Gastrocnemius medialis (tissue), 4 donors: ENCODE results near the gene RBKS. TPM values are rescaled to one million over a fixed set of nuclear protein-coding genes. Genes with fewer than 3 reads are reported as not detected.

Experiments
- ATAC-seq, 2 donors: fragments of 150-250 bp; one replicate each; pipeline ENCODE4 v1.9.1; 2016
- DNase-seq, 2 donors: peaks; one replicate each; pipeline ENCODE4 v3.0.0-alpha.2; 2019
- H3K27ac ChIP-seq, 4 donors: fragments of 200-600 bp; sonication (generic); 1 replicate in 1 of 4; 2 replicates in 3 of 4; pipeline ENCODE4 v1.5.1; 2016 to 2018; ENCODE audit warnings: mild to moderate bottlenecking in 2 of 4, moderate library complexity in 1 of 4
- H3K27me3 ChIP-seq, 3 donors: fragments of 200-600 bp; sonication (generic) in 2 of 3; 1 replicate in 1 of 3; 2 replicates in 2 of 3; pipeline versions ENCODE4 v1.5.1 to v1.6.0; 2016 to 2019; ENCODE audit warnings: mild to moderate bottlenecking in 1 of 3, moderate library complexity in 1 of 3
- H3K36me3 ChIP-seq, 2 donors: fragments of 200-600 bp; sonication (generic) in 1 of 2; one replicate each; pipeline ENCODE4 v1.5.1; 2017 to 2018
- H3K4me1 ChIP-seq, 2 donors: fragments of 200-600 bp; sonication (generic) in 1 of 2; one replicate each; pipeline ENCODE4 v1.5.1; 2016 to 2017; ENCODE audit warnings: mild to moderate bottlenecking in 2 of 2
- H3K4me3 ChIP-seq, 4 donors: fragments of 200-600 bp; sonication (generic) in 3 of 4; 1 replicate in 1 of 4; 2 replicates in 3 of 4; pipeline ENCODE4 v1.5.1; 2016 to 2019; ENCODE audit warnings: mild to moderate bottlenecking in 2 of 4
- H3K9me3 ChIP-seq, 3 donors: fragments of 200-600 bp; sonication (generic) in 2 of 3; 1 replicate in 1 of 3; 2 replicates in 2 of 3; pipeline ENCODE4 v1.5.1; 2016 to 2019
- POLR2A ChIP-seq, 2 donors: fragments of 450-650 bp; IDR thresholded peaks; one replicate each; pipeline ENCODE4 v1.6.1; 2017; ENCODE audit warnings: antibody characterized with exemption in 2 of 2, mild to moderate bottlenecking in 2 of 2, moderate library complexity in 2 of 2
- in situ Hi-C, 4 donors: fragments of 200-750 bp; cut with MboI; loops; one replicate each; pipeline versions ENCODE4 v1.15.0 to v1.8.0; 2017; ENCODE audit warnings: low sequenced_read_pairs in 4 of 4
- intact Hi-C: fragments of 100-400 bp; cut with DNase I; formaldehyde crosslinking; loops from one replicate; pipeline ENCODE4 v1.15.1; 2023; ENCODE audit warnings: low total_unique reads
- total RNA-seq, 4 donors: library from RNA; depleted of rRNA; stranded (reverse); fragments of >200 nt; gene quantifications; one replicate each; pipeline versions ENCODE4 v1.1.0 to v1.2.3, GENCODE V29; 2016
- TF ChIP-seq, protein P1 (sequence below), 5 experiments: fragments of 450-650 bp in 3 of 5; fragments of 200-600 bp in 2 of 5; sonication (generic) in 2 of 5; IDR thresholded peaks in 4 of 5; conservative IDR thresholded peaks in 1 of 5; 1 replicate in 4 of 5; 2 replicates in 1 of 5; pipeline ENCODE4 v1.5.1; 2016 to 2019; ENCODE audit warnings: antibody characterized with exemption in 5 of 5, mild to moderate bottlenecking in 3 of 5, moderate library complexity in 3 of 5

Gene RBKS
- total RNA-seq, 4 donors from 2014 or later: 0.41 to 5.4 (median 3.0) TPM

DNA sequence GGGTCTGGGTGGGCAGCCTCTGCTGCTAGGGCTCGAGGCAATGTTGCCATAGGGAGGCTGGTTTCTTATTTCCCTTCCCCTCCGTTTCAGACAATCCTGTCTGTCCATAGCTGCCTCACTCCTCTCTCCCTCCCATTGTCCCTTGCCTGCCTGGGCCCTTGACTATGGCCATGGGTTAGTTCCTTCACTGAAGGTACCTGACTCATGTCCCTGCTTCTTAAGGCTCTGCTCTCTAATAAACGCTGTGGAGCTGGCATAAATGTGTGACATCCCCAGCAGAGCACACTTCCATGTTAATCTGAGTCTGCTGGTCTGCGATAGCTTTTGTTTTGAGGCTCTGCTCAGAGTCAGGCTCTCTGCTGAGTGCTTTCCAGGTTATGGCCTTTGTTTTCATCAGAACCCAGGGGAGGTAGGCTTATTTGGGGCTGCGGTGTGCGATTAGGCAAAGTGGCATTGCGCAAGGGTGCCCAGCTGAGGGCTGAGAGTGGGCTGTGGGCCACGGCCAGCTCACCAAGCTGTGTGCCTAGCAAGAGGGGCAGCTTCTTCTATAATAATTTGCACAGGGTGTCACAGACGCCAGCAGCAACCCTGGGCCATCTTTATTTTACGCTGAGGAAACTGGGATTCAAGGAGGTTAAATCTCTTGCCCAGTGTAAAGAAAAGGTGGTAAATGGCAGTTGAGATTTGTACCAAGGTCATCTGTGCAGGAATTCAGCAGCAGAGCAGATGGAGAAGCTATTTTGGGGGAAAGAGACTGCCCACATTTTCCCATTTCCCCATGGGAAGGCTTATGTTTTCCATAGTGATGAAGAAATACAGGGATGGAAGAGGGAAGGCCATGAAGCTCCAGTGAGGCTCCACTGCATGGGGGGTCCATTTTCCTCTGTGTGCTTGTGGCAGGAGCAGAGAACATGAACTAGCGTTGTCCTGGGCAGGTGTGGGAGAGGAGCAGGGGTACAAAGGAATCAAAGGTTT, 93.1 kb downstream of the RBKS start:
- Histone ChIP-seq H3K4me1 (peaks cover 53 to 70% of the 10 kb centered on the region in 2 donors), H3K27ac (peak overlapping the region; percentile 83 to 94 (median 87)), H3K36me3 (no peaks in the 10 kb centered on the region), H3K27me3 (no peaks in the 10 kb centered on the region), H3K9me3 (no peaks in the 10 kb centered on the region), H3K4me3 (peak overlapping the region in 1 of 4 donors; percentile 0)
- peak; percentile 23 to 71 for DNase-seq
- peak; percentile 37 to 51 for ATAC-seq
- intact Hi-C loops (no loop called here), in situ Hi-C loops (no loop called here)
- TF ChIP-seq POLR2A (IDR thresholded peaks at IDR 0.05): peak; percentile 47 to 53
- TF ChIP-seq, protein P1, sequence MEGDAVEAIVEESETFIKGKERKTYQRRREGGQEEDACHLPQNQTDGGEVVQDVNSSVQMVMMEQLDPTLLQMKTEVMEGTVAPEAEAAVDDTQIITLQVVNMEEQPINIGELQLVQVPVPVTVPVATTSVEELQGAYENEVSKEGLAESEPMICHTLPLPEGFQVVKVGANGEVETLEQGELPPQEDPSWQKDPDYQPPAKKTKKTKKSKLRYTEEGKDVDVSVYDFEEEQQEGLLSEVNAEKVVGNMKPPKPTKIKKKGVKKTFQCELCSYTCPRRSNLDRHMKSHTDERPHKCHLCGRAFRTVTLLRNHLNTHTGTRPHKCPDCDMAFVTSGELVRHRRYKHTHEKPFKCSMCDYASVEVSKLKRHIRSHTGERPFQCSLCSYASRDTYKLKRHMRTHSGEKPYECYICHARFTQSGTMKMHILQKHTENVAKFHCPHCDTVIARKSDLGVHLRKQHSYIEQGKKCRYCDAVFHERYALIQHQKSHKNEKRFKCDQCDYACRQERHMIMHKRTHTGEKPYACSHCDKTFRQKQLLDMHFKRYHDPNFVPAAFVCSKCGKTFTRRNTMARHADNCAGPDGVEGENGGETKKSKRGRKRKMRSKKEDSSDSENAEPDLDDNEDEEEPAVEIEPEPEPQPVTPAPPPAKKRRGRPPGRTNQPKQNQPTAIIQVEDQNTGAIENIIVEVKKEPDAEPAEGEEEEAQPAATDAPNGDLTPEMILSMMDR (IDR thresholded peaks at IDR 0.05 in 4 of 5, conservative IDR thresholded peaks at IDR 0.05 in 1 of 5): no peak

DNA sequence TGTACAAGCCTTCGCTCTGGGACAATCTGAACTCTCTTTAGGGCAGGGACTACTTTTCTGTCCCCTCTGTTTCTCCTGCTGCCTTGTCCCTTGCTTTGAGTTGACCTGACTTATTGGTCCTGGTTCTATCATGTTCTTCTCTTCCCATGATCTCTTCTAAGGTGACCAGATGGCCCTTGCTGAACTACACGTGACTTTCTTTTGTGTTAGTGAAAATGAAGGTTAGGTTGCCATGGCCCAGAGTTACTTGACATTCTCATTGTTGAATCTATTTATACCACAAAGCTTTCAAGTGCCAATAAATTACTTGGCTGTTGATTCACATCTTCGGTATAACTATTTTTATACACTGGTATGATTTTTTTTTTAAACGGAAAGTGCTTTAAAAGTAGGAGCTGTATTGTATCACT, 94.3 kb downstream of the RBKS start:
- Histone ChIP-seq H3K27me3 (no peaks in the 10 kb centered on the region), H3K4me3 (peak overlapping the region in 1 of 4 donors; percentile 12), H3K27ac (peak overlapping the region; percentile 83 to 94 (median 87)), H3K4me1 (peaks cover 51 to 63% of the 10 kb centered on the region in 2 donors), H3K9me3 (no peaks in the 10 kb centered on the region), H3K36me3 (no peaks in the 10 kb centered on the region)
- DNase-seq (peak in 1 of 2 donors; percentile 35), ATAC-seq (peak; percentile 69 to 77)
- in situ Hi-C loops: no loop called here
- TF ChIP-seq, protein P1 (IDR thresholded peaks at IDR 0.05 in 4 of 5, conservative IDR thresholded peaks at IDR 0.05 in 1 of 5): no peak
- TF ChIP-seq POLR2A (IDR thresholded peaks at IDR 0.05): no peak
- intact Hi-C loops: no loop called here

DNA sequence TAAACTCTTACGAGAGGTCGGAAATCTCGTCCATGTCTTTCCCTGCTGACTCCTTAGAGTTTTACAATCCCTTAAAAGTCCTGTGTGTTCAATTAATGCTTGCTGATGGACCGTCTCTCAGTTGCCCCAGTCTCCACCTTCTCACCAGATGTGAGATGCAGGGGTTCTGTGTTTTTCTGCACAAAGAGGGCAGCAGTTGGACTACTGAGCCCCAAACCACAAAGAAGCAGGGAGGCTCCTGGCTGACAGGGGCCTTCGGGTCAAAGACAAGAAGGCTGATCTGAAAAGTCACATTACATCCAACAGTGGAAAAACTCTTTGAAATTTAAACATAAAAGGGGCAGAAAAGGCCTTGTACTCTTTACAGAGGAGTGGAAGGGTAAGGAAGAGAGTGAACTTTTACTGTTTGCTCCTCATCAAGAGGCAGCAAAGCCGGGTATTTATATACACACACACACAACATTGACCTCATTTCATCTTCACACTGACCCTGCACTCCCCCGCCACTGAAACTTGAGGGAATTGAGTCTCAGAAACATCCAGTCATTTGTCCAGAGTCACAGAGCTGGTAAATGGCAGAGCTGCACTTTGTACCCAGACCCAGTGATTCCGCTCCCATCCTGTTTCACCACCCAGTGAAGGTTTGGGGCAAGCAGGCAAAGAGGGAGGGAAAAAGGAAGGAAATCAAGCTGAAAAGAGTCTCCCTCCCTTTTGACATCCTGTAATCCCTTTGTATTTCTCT, 94.9 kb downstream of the RBKS start:
- intact Hi-C loops: no loop called here

DNA sequence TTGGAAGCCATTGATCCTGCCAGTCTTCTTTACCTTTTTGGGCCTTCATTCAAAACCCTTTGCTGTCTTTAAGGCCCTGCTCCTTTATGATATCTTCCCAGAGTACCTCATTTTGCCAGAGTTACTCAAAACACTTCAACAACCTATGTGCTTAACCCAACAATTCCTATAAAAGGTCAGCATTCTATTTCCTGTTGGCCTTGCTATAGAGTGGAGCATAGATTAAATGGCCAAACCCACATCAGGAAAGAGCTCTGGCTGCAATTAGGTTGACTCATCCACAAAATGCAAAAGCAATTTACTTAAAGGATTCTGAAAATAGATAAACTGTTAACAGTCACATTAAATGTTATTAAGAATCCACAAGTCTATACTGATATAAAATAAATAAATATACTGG, 97.4 kb downstream of the RBKS start:
- no peaks in the 10 kb centered on the region for H3K9me3 ChIP-seq
- ATAC-seq: no peak

More for the DNA sequence above, 94.9 kb downstream of the RBKS start:
- H3K9me3 ChIP-seq: no peaks in the 10 kb centered on the region
- DNase-seq (no peak), ATAC-seq (no peak)
- peak overlapping the region; percentile 83 to 94 (median 87) for H3K27ac ChIP-seq
- TF ChIP-seq, protein P1 (IDR thresholded peaks at IDR 0.05 in 4 of 5, conservative IDR thresholded peaks at IDR 0.05 in 1 of 5): no peak
- no peak for TF ChIP-seq POLR2A (IDR thresholded peaks at IDR 0.05)
- peaks cover 45 to 56% of the 10 kb centered on the region in 2 donors for H3K4me1 ChIP-seq
- no peaks in the 10 kb centered on the region for H3K27me3 ChIP-seq
- no peak overlapping the region for H3K4me3 ChIP-seq
- in situ Hi-C loops: no loop called here
- H3K36me3 ChIP-seq: no peaks in the 10 kb centered on the region

More for the DNA sequence above, 97.4 kb downstream of the RBKS start:
- H3K4me1 ChIP-seq: peaks cover 27 to 33% of the 10 kb centered on the region in 2 donors
- in situ Hi-C loops: no loop called here
- intact Hi-C loops: no loop called here
- no peaks in the 10 kb centered on the region for H3K27me3 ChIP-seq
- no peak overlapping the region for H3K4me3 ChIP-seq
- H3K27ac ChIP-seq: no peak overlapping the region
- no peak for TF ChIP-seq POLR2A (IDR thresholded peaks at IDR 0.05)
- TF ChIP-seq, protein P1 (IDR thresholded peaks at IDR 0.05 in 4 of 5, conservative IDR thresholded peaks at IDR 0.05 in 1 of 5): no peak
- DNase-seq: no peak
- no peaks in the 10 kb centered on the region for H3K36me3 ChIP-seq
